H9 (cell line): Measurements from ENCODE around the gene GET4. TPM values are rescaled to one million over a fixed set of nuclear protein-coding genes. Genes with fewer than 3 reads are reported as not detected.

Experiments
- DNase-seq: peaks from one replicate; pipeline ENCODE4 v3.0.0-alpha.2; 2017
- H2AFZ ChIP-seq: one replicate; pipeline ENCODE4 v1.6.1; 2013; ENCODE audit warnings: mild to moderate bottlenecking, low read length, control low read depth, moderate library complexity
- H2AK5ac ChIP-seq: 2 replicates; pipeline ENCODE4 v1.6.1; 2013; ENCODE audit warnings: low read length, control low read depth, mixed read lengths; ENCODE audit not compliant: insufficient read length
- H2BK120ac ChIP-seq: one replicate; pipeline ENCODE4 v1.6.1; 2013; ENCODE audit warnings: low read depth, mild to moderate bottlenecking, low read length, control low read depth, inconsistent platforms; ENCODE audit not compliant: poor library complexity, severe bottlenecking
- H2BK12ac ChIP-seq: 2 replicates; pipeline ENCODE4 v1.6.1; 2013; ENCODE audit warnings: low read length, control low read depth, mixed read lengths, low read depth; ENCODE audit not compliant: insufficient read length
- H2BK15ac ChIP-seq: 2 replicates; pipeline ENCODE4 v1.6.1; 2013; ENCODE audit warnings: low read depth, low read length, control low read depth
- H2BK20ac ChIP-seq: one replicate; pipeline ENCODE4 v1.6.1; 2013; ENCODE audit warnings: low read depth, mild to moderate bottlenecking, low read length, control low read depth, inconsistent platforms; ENCODE audit not compliant: poor library complexity, severe bottlenecking
- H2BK5ac ChIP-seq: 2 replicates; pipeline ENCODE4 v1.6.1; 2013; ENCODE audit warnings: low read length, control low read depth, mixed read lengths; ENCODE audit not compliant: insufficient read length
- H3K14ac ChIP-seq: 2 replicates; pipeline ENCODE4 v1.6.1; 2013; ENCODE audit warnings: low read length, control low read depth; ENCODE audit not compliant: insufficient read depth
- H3K18ac ChIP-seq: 2 replicates; pipeline ENCODE4 v1.6.1; 2013; ENCODE audit warnings: low read depth, mild to moderate bottlenecking, mixed read lengths, low read length, control low read depth; ENCODE audit not compliant: insufficient read length
- H3K23ac ChIP-seq: 2 replicates; pipeline ENCODE4 v1.6.1; 2013; ENCODE audit warnings: low read length, control low read depth, mixed read lengths, low read depth; ENCODE audit not compliant: insufficient read length
- H3K23me2 ChIP-seq: 2 replicates; pipeline ENCODE4 v1.6.1; 2013; ENCODE audit warnings: low read depth, mild to moderate bottlenecking, mixed read lengths, low read length, control low read depth; ENCODE audit not compliant: insufficient read length, poor library complexity, severe bottlenecking
- H3K27ac ChIP-seq: 2 replicates; pipeline ENCODE4 v1.5.1; 2013; ENCODE audit warnings: low read length, control low read depth, mixed read lengths, low read depth; ENCODE audit not compliant: insufficient read length
- H3K27me3 ChIP-seq: 2 replicates; pipeline ENCODE4 v1.6.1; 2013; ENCODE audit warnings: low read length, control low read depth, inconsistent platforms; ENCODE audit not compliant: insufficient read depth
- H3K4ac ChIP-seq: 2 replicates; pipeline ENCODE4 v1.6.1; 2013; ENCODE audit warnings: low read depth, mild to moderate bottlenecking, control low read depth, inconsistent platforms, low read length, moderate library complexity
- H3K4me1 ChIP-seq: 2 replicates; pipeline ENCODE4 v1.6.1; 2013; ENCODE audit warnings: low read length, control low read depth, inconsistent platforms; ENCODE audit not compliant: insufficient read depth
- H3K4me2 ChIP-seq: 2 replicates; pipeline ENCODE4 v1.6.1; 2013; ENCODE audit warnings: low read length, control low read depth, mixed read lengths; ENCODE audit not compliant: insufficient read length, insufficient read depth
- H3K56ac ChIP-seq: 2 replicates; pipeline ENCODE4 v1.6.1; 2013; ENCODE audit warnings: low read depth, mild to moderate bottlenecking, mixed read lengths, low read length, control low read depth; ENCODE audit not compliant: insufficient read length
- H3K79me1 ChIP-seq: 2 replicates; pipeline ENCODE4 v1.6.1; 2013; ENCODE audit warnings: low read depth, mild to moderate bottlenecking, moderate library complexity, low read length, control low read depth, inconsistent platforms; ENCODE audit not compliant: insufficient read depth, poor library complexity, severe bottlenecking
- H3K79me2 ChIP-seq: 2 replicates; pipeline ENCODE4 v1.6.1; 2013; ENCODE audit warnings: low read length, control low read depth, inconsistent platforms; ENCODE audit not compliant: insufficient read depth
- H3K9ac ChIP-seq: 2 replicates; pipeline ENCODE4 v1.6.1; 2013; ENCODE audit warnings: low read length, control low read depth, mixed read lengths; ENCODE audit not compliant: insufficient read length; ENCODE audit errors: extremely low read depth
- H3K9me3 ChIP-seq: one replicate; pipeline ENCODE4 v1.6.1; 2013; ENCODE audit warnings: low read depth, low read length, inconsistent platforms; ENCODE audit not compliant: control insufficient read depth
- H3T11ph ChIP-seq: one replicate; pipeline ENCODE4 v1.6.1; 2013; ENCODE audit warnings: mild to moderate bottlenecking, low read length, control low read depth, inconsistent platforms
- H4K20me1 ChIP-seq: one replicate; pipeline ENCODE4 v1.6.1; 2013; ENCODE audit not compliant: control insufficient read depth, insufficient read length, insufficient read depth
- H4K5ac ChIP-seq: 2 replicates; pipeline ENCODE4 v1.6.1; 2013; ENCODE audit warnings: low read depth, mild to moderate bottlenecking, mixed read lengths, low read length, control low read depth; ENCODE audit not compliant: insufficient read length
- H4K8ac ChIP-seq: replicated peaks from 2 replicates; pipeline ENCODE4 v1.6.1; 2013; ENCODE audit warnings: low read length, control low read depth, mixed read lengths, low read depth; ENCODE audit not compliant: insufficient read length
- H4K91ac ChIP-seq: 2 replicates; pipeline ENCODE4 v1.6.1; 2013; ENCODE audit warnings: low read depth, mild to moderate bottlenecking, moderate library complexity, mixed read lengths, low read length, control low read depth; ENCODE audit not compliant: insufficient read length
- H3K27ac Mint-ChIP-seq, 3 experiments: 2 replicates in 2 of 3; 3 replicates in 1 of 3; pipeline ENCODE4 v1.8.0; 2020 to 2021; ENCODE audit warnings: mixed read lengths in 3 of 3, mild to moderate bottlenecking in 1 of 3, moderate library complexity in 1 of 3
- H3K27me3 Mint-ChIP-seq: 2 replicates; pipeline ENCODE4 v1.8.0; 2021; ENCODE audit warnings: low read depth, mild to moderate bottlenecking, moderate library complexity, mixed read lengths
- H3K36me3 Mint-ChIP-seq, 3 experiments: 2 replicates in 2 of 3; 3 replicates in 1 of 3; pipeline ENCODE4 v1.8.0; 2020 to 2021; ENCODE audit warnings: low read depth in 3 of 3, mixed read lengths in 3 of 3; ENCODE audit not compliant: insufficient read depth in 1 of 3
- H3K4me1 Mint-ChIP-seq, 2 experiments: 2 replicates each; pipeline ENCODE4 v1.8.0; 2020; ENCODE audit warnings: mixed read lengths in 2 of 2
- H3K4me3 Mint-ChIP-seq, 2 experiments: 2 replicates in 1 of 2; 3 replicates in 1 of 2; pipeline ENCODE4 v1.8.0; 2020 to 2021; ENCODE audit warnings: mild to moderate bottlenecking in 2 of 2, mixed read lengths in 2 of 2, moderate library complexity in 1 of 2
- H3K9me3 Mint-ChIP-seq, 2 experiments: 2 replicates in 1 of 2; 3 replicates in 1 of 2; pipeline ENCODE4 v1.8.0; 2020; ENCODE audit warnings: mild to moderate bottlenecking in 2 of 2, mixed read lengths in 2 of 2, moderate library complexity in 1 of 2
- CTCF ChIP-seq: fragments of 200-600 bp; sonication (generic); conservative IDR thresholded peaks from 3 replicates; pipeline ENCODE4 v1.8.0; 2021; ENCODE audit warnings: antibody characterized with exemption, mild to moderate bottlenecking
- WGBS: extraction: QIAGEN DNeasy Blood & Tissue Kit; methylation state at CpG from one replicate; pipeline ENCODE4 v1.1.7; 2013; ENCODE audit warnings: missing lambda C conversion rate, low lambda C conversion rate, mixed read lengths; ENCODE audit not compliant: insufficient read length; ENCODE audit errors: extremely low coverage; 5-methylcytosine and 5-hydroxymethylcytosine counted together
- total RNA-seq: library from RNA; stranded (reverse); gene quantifications from 2 replicates; pipeline ENCODE4 v1.2.1, GENCODE V29; 2021

The GET4 gene
- total RNA-seq, 1 experiment from 2014 or later = 70.2 TPM

DNA sequence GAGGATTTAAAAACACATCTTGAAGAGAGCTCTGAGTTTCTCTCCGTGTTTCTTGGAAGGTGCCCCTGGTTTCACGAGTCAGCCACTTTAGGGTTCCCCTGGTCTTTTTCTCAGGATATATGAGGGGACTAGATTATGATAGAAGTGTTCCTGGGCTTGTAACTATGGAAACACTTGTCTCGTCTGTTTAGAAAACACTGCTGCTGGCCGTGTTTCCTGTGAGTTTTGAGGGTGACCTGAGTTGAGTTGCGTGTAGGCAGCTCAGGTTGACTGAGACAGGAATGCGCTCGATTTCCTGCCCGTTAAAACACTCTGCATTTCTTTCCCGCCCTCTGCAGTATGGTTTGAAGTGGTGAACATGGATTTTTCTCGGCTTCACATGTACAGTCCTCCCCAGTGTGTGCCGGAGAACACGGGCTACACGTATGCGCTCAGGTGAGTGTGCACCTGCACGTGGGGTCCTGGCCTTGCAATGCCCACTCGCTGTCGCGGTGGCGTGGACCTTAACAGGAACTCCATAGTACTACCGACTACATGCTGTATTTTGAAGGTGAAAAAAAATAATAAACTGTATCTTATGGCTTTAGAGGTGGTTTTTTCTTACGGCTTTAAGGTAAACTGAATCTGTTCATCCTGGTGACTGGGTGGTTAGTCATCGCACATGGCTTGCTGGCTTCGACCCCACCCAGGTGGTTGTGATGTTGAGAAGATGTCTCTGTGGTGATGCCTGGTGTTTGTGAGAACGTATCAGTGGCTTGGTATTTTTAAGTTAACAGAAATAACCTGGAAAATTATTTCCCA is 44.0 kb upstream of the GET4 start, which contains the start of gene SUN1:
Gene SUN1 (plus strand): TSS at position 310 of the 801 bp plus-strand sequence. CDS start 49 bp downstream, at position 359.
- Histone ChIP-seq H3K4ac (no peak within 1 kb of the TSS; the same call in 1 of the 2 replicates), H2BK12ac (no peak within 1 kb of the TSS), H3K27ac (peak within 1 kb of the TSS; percentile 22), H3K9ac (no peak within 1 kb of the TSS), H4K91ac (no peak within 1 kb of the TSS), H4K8ac (peak within 1 kb of the TSS; percentile 51), H2BK120ac (no peak within 1 kb of the TSS), H3K4me1 (peaks cover 12% of the 10 kb centered on the region), H3K23me2 (peaks cover 3% of the 10 kb centered on the region), H3K23ac (no peak within 1 kb of the TSS), H3K56ac (no peak within 1 kb of the TSS), H2BK20ac (no peak within 1 kb of the TSS), H3K79me2 (peaks cover 53% of the 10 kb centered on the region; the same call in 1 of the 2 replicates), H2AFZ (no peak within 1 kb of the TSS), H3K18ac (peak within 1 kb of the TSS; percentile 85), H4K5ac (no peak within 1 kb of the TSS), H3K9me3 (no peaks in the 10 kb centered on the region), H2BK15ac (no peak within 1 kb of the TSS), H3K14ac (peak within 1 kb of the TSS; percentile 67), H2BK5ac (peak within 1 kb of the TSS; percentile 27), H3K4me2 (no peak within 1 kb of the TSS), H4K20me1 (no peaks in the 10 kb centered on the region), H2AK5ac (no peak within 1 kb of the TSS), H3T11ph (no peak within 1 kb of the TSS), H3K27me3 (no peaks in the 10 kb centered on the region), H3K79me1 (peaks cover 14% of the 10 kb centered on the region)
- Mint-ChIP-seq H3K9me3 (no peaks in the 10 kb centered on the region), H3K27ac (peak within 1 kb of the TSS; percentile 76 to 91 (median 88)), H3K36me3 (peaks cover 14 to 34% (median 23%) of the 10 kb centered on the region in 3 experiments), H3K27me3 (no peaks in the 10 kb centered on the region), H3K4me3 (peak within 1 kb of the TSS in 1 of 2 experiments; percentile 55; a peak in 2 of 5 replicates), H3K4me1 (peaks cover 40 to 42% of the 10 kb centered on the region in 2 experiments)
- no CpG with 5 or more reads among the region's 24 CpGs for WGBS
- no peak for TF ChIP-seq CTCF
- DNase-seq = no peak
